GM10248 (cell line): Measurements from ENCODE around the gene ZBTB3.
"Not testable (repeated sequence)": the region's sequence is repeated elsewhere in the genome, so short reads cannot be mapped to it uniquely, and the experiment has no call there.

Source experiments
- CTCF ChIA-PET: fragments of 300-600 bp; sonication (Branson Sonifier 250); formaldehyde crosslinking; extraction: SDS; loops from one replicate; lab custom pipeline; 2021; ENCODE audit warnings: antibody characterized with exemption; lab: Yijun Ruan, JAX
- POLR2A ChIA-PET: fragments of 350-650 bp; sonication (Branson Sonifier 250); formaldehyde crosslinking; extraction: SDS; loops from one replicate; lab custom pipeline; 2020; ENCODE audit warnings: antibody characterized with exemption; lab: Yijun Ruan, JAX
- DNase-seq: peaks from one replicate; pipeline ENCODE4 v3.0.0; 2012; ENCODE audit errors: extremely low spot score
- TF ChIP-seq, protein P1 (sequence below): IDR thresholded peaks from 2 replicates; pipeline ENCODE4 v1.5.1; 2012; ENCODE audit warnings: mild to moderate bottlenecking, low read depth; ENCODE audit errors: extremely low read depth, missing control alignments, control extremely low read depth

The ZBTB3 gene

DNA sequence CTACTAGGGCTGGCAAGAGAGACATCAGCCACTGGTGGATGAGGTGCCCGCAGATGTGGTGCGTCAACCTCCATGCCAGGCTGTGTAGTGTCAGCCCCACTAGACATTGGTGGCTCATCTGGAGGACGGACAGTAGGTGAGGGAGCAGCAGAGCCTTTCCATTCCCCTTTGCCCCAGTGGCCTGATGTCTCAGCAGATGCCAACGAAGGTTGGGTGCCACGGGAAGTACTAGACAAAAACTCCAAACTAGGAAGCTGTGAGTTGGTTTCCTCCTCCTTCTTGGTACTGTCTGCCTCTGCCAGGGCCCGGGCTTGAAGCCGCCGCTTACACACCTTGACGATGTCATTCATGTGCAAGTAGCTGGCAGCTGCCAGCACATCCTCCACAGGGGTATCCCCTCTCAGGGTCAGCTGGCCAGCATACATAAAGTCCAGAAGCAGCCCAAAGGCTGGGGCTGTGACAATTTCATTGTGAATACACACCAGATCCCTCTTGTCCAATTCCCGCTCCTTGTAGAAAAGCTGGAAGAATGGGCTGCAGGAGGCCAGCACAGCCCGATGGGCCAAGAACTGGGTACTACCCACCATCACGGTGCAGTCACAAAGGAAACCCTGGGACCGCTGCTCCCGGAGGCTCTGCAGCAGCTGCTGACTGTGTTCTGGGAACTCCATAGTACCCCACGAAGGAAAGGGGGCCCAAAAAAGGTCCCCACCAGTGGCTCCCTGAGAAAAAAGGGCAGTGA lies 795 bp downstream of the ZBTB3 start:
- ChIA-PET CTCF (interaction anchor here (0.8 to 5.5 kb wide), 14 partner anchors 9 to 328 kb away, joined by 3 to 46 read pairs (median 6); partner anchors contain the start of genes HNRNPUL2, POLR2G, SLC3A2 and TAF6L), POLR2A (interaction anchor here (0.5 to 2.6 kb wide), 17 partner anchors 9 to 179 kb away, joined by 3 to 27 read pairs (median 6); partner anchors contain the start of genes C11orf98, CSKMT, EEF1G and HNRNPUL2)
- no peak for DNase-seq
- TF ChIP-seq, protein P1, sequence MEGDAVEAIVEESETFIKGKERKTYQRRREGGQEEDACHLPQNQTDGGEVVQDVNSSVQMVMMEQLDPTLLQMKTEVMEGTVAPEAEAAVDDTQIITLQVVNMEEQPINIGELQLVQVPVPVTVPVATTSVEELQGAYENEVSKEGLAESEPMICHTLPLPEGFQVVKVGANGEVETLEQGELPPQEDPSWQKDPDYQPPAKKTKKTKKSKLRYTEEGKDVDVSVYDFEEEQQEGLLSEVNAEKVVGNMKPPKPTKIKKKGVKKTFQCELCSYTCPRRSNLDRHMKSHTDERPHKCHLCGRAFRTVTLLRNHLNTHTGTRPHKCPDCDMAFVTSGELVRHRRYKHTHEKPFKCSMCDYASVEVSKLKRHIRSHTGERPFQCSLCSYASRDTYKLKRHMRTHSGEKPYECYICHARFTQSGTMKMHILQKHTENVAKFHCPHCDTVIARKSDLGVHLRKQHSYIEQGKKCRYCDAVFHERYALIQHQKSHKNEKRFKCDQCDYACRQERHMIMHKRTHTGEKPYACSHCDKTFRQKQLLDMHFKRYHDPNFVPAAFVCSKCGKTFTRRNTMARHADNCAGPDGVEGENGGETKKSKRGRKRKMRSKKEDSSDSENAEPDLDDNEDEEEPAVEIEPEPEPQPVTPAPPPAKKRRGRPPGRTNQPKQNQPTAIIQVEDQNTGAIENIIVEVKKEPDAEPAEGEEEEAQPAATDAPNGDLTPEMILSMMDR = no peak

DNA sequence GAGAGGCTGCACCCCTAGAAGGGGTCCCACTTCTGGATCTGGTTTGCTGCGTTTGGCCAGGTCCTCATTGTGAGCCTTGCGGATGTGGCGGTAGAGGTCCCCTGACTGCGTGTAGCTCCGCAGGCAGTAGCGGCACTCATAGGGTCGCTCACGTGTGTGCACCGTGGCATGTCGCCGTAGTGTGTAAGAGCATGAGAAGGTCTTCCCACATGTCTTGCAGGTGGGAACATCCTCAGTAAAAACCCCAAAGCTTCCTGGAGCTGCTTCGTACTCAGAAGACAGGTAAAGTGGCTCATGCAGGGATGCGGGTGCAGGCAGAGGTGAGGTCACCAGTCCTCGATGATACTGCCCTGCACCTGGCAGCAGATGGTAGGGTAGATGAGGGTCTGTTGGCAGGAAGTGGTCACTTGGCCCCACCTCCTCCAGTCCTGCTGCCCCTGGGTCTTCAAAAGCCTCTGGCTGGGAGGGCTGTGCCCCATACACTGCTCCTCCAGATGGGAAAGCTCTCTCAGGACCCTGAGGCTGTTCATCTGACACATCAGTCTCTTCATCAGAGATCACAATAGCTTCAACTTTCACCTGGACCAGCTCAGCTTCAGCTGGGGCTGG lies 1.7 kb downstream of the ZBTB3 start:
- POLR2A ChIA-PET = interaction anchor here (0.5 to 2.6 kb wide), 2 partner anchors 78 to 88 kb away, joined by 3 to 27 read pairs; partner anchors contain the start of gene WDR74
- TF ChIP-seq, protein P1 = no peak
- CTCF ChIA-PET = interaction anchor here (0.9 to 5.5 kb wide), 7 partner anchors 10 to 57 kb away, joined by 3 to 46 read pairs (median 8); partner anchors contain the start of genes POLR2G, TAF6L and TMEM179B
- no peak for DNase-seq

DNA sequence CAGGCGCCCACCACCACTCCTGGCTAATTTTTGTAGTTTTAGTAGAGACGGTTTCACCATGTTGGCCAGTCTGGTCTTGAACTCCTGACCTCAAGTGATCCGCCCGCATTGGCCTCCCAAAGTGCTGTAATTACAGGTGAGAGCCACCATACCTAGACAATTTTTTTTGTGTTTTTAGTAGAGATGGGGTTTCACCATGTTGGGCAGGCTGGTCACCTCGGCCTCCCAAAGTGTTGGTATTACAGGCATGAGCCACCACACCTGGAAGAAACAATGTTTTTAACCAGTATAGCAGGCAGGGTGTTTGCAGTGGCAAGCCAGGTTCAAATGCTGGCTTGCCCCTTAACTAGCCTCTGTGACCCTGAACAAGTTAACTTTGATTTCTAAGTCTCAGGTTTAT lies 4.0 kb downstream of the ZBTB3 start:
- CTCF ChIA-PET = interaction anchor here (1.2 to 1.7 kb wide), 2 partner anchors 8 to 20 kb away, joined by 3 to 4 read pairs; no protein-coding TSS in a partner anchor
- DNase-seq, POLR2A ChIA-PET: not testable (repeated sequence)

DNA sequence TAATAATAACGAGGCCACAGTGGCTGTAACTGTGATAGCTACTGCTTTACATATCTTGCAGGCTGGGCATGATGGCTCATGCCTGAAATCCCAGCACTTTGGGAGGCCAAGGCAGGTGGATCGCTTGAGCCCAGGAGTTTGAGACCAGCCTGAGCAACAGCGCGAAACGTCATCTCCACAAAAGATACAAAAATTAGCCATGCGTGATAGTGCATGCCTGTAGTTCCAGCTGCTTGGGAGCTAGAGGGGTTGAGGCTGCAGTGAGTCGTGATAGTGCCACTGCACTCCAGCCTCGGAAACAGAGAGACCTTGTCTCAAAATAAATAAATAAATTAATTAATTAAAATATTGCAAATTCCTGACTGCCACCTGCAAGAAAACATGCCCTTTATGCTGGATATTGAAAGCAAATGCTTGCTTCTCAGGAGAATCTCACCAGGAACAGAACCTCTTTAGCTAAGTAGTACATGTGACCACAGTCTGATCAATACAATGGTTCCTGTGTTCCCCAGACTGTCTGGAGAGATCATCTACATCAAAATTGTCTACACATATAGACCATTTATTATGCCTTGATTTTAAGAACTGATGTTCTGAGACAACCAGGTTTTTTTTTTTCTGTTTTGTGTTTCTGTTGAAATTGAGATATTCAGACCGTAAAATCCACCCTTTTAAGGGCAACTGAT lies 6.3 kb downstream of the ZBTB3 start:
- TF ChIP-seq, protein P1 = no peak
- CTCF ChIA-PET = interaction anchor here (0.7 to 1.3 kb wide), 3 partner anchors 10 to 39 kb away, joined by 3 to 4 read pairs (median 3); no protein-coding TSS in a partner anchor
- POLR2A ChIA-PET = interaction anchor here (0.6 kb wide), 1 partner anchor 19 kb away, joined by 4 read pairs; the partner anchor contains the start of gene TTC9C
- no peak for DNase-seq

DNA sequence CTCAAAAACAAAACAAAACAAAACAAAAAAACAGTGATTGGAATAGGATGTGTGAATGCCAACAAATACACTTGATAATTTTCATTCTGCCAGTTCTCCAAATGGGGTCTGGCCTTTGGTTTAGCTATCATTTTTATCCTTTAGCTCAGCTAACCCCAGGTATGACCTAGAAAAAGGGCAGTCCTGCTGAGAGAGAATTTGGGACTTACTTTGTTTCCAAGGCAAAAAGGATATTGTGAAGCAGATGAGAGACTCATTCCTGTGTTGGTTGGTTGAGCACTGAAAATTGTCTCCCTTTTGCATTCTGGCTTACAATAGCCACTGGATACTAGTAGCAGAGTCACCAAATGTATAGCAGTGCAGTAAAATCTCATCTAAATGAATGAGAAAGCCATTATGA lies 16.8 kb downstream of the ZBTB3 start:
- POLR2A ChIA-PET = no interaction called here
- TF ChIP-seq, protein P1 = no peak
- DNase-seq = no peak
- CTCF ChIA-PET = interaction anchor here (1.1 to 1.7 kb wide), 3 partner anchors 11 to 125 kb away, joined by 3 to 5 read pairs (median 3); no protein-coding TSS in a partner anchor

DNA sequence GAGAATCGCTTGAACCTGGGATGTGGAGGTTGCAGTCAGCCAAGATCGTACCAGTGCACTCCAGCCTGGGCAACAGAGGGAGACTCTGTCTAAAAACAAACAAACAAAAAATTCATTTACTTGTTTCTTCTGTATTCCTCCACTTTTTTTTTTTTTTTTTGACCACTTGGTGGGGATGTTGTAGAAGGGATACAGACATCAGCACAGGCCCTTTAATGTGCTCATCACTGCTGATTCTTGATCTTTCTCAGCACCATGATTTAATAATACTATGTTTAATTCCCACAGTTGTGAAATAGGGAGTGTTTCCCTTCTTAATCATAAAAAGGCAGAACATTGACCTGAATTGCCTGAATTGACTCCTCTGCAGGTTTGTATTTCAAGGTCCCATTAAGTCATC lies 21.1 kb downstream of the ZBTB3 start:
- POLR2A ChIA-PET = no interaction called here
- TF ChIP-seq, protein P1 = no peak
- CTCF ChIA-PET = no interaction called here
- no peak for DNase-seq

DNA sequence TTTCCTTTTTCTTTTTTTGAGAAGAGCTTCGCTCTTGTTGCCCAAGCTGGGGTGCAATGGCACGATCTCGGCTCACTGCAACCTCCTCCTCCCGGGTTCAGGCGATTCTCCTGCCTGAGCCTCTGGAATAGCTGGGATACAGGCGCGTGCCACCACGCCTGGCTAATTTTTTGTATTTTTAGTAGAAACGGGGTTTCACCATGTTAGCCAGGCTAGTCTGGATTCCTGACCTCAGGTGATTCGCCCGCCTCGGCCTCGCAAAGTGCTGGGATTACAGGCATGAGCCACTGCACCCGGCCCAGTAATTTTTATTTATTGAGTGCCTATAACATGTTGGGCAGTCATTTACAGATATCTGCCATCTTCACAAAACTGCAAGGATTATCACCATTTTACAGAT lies 23.9 kb downstream of the ZBTB3 start:
- DNase-seq = not testable (repeated sequence)
- CTCF ChIA-PET = interaction anchor here (0.9 to 5.7 kb wide), 10 partner anchors 8 to 176 kb away, joined by 3 to 24 read pairs (median 4); partner anchors contain the start of genes SLC3A2, TMEM179B and ZBTB3

More for the DNA sequence above, 23.9 kb downstream of the ZBTB3 start:
- POLR2A ChIA-PET = not testable (repeated sequence)
